ENCODE measurements around the gene MED25. TPM values are rescaled to one million over a fixed set of nuclear protein-coding genes. Genes with fewer than 3 reads are reported as not detected.

MED25 gene
- total RNA-seq, 1 experiment from 2014 or later = 99.6 TPM

DNA sequence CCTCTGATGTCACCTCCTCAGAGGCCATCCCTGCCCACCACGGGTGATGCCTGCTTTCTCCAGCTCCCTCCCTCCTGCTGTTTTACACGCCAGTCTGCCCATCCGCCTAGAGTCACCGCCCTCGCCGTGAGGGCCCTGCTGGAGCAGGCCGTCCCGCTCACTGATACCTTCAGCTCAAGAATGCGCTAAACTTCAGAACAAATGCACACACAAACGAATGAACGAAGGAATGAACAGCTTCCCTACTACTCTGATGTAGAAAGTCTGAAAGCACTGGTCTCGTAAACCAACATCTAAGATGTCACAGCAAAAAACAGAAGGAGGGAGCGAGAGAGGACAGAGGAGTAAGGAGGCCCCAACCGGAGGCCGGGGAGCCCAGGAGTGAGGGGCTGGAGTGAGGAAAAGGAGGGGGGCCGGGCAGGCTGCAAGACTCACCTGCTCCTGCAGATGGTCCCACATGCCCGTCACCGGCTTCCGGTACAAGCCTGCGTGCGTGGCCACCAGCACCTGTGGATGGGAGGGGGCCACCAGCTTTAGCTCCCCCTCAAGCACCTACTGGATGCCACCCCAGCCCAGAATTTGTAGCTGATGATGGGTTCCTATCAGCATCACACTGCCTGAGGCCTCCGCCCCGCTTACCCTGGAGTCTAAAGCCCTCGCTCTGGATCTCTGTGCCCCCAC, 45.3 kb downstream of the MED25 start:
- Histone ChIP-seq H3K79me2 (ENCODE audit: low read depth) (peaks cover 41% of the 10 kb centered on the region), H3K36me3 (ENCODE audit: low read depth) (peaks cover 21% of the 10 kb centered on the region), H2AFZ (no peak overlapping the region), H3K27me3 (ENCODE audit: insufficient read depth, low read depth) (no peaks in the 10 kb centered on the region), H3K4me3 (no peak overlapping the region), H4K20me1 (ENCODE audit: insufficient read depth) (peaks cover 61% of the 10 kb centered on the region), H3K9me3 (ENCODE audit: insufficient read depth, low read depth) (no peaks in the 10 kb centered on the region), H3K27ac (no peak overlapping the region), H3K4me1 (replicated peaks; ENCODE audit: insufficient read depth) (peaks cover 25% of the 10 kb centered on the region), H3F3A (ENCODE audit: insufficient read depth, low read depth) (peaks cover 69% of the 10 kb centered on the region), H3K4me2 (no peak overlapping the region), H3K9me2 (ENCODE audit: insufficient read depth) (no peaks in the 10 kb centered on the region)
- intact Hi-C loops (cut with micrococcal nuclease; ENCODE audit: unreplicated experiment) = no loop called here
- no peak for DNase-seq
- TF ChIP-seq, protein P1, sequence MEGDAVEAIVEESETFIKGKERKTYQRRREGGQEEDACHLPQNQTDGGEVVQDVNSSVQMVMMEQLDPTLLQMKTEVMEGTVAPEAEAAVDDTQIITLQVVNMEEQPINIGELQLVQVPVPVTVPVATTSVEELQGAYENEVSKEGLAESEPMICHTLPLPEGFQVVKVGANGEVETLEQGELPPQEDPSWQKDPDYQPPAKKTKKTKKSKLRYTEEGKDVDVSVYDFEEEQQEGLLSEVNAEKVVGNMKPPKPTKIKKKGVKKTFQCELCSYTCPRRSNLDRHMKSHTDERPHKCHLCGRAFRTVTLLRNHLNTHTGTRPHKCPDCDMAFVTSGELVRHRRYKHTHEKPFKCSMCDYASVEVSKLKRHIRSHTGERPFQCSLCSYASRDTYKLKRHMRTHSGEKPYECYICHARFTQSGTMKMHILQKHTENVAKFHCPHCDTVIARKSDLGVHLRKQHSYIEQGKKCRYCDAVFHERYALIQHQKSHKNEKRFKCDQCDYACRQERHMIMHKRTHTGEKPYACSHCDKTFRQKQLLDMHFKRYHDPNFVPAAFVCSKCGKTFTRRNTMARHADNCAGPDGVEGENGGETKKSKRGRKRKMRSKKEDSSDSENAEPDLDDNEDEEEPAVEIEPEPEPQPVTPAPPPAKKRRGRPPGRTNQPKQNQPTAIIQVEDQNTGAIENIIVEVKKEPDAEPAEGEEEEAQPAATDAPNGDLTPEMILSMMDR (conservative IDR thresholded peaks at IDR 0.05) = no peak
- no peak for TF ChIP-seq EZH2 (IDR thresholded peaks at IDR 0.05; ENCODE audit: low read depth)
- BruUV-seq (replicated peaks) = no TSS peak
- POLR2A ChIA-PET (ENCODE audit: unreplicated experiment) = no interaction called here
- CTCF ChIA-PET = no interaction called here

DNA sequence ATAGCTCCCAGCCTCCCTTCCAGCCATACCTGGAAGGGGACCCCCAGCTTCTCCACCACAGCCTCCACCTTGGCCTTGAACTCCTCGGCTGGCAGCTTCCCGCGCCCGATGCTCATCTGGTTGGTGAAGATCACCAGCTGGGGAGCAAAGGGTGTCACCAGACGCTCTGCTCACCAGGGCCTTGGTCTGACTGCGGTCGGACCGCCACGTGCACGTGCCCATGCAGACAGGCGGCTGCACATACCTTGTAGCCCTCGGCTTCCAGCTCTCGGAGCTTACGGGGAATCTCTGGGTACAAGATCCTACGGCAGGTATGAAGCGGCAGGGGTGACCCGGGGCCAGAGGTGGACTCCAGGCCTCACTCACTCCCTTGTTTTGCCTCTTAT, 45.8 kb downstream of the MED25 start:
- no peak for DNase-seq
- Histone ChIP-seq H3K27ac (no peak overlapping the region), H3K4me2 (no peak overlapping the region), H3K4me1 (replicated peaks; ENCODE audit: insufficient read depth) (peaks cover 29% of the 10 kb centered on the region), H3K27me3 (ENCODE audit: insufficient read depth, low read depth) (no peaks in the 10 kb centered on the region), H4K20me1 (ENCODE audit: insufficient read depth) (peaks cover 56% of the 10 kb centered on the region), H2AFZ (no peak overlapping the region), H3F3A (ENCODE audit: insufficient read depth, low read depth) (peaks cover 69% of the 10 kb centered on the region), H3K9me3 (ENCODE audit: insufficient read depth, low read depth) (no peaks in the 10 kb centered on the region), H3K9me2 (ENCODE audit: insufficient read depth) (no peaks in the 10 kb centered on the region), H3K79me2 (ENCODE audit: low read depth) (peaks cover 41% of the 10 kb centered on the region), H3K36me3 (ENCODE audit: low read depth) (peaks cover 21% of the 10 kb centered on the region), H3K4me3 (no peak overlapping the region)
- TF ChIP-seq EZH2 (IDR thresholded peaks at IDR 0.05; ENCODE audit: low read depth) = no peak
- TF ChIP-seq, protein P1 (conservative IDR thresholded peaks at IDR 0.05) = no peak
- ChIA-PET POLR2A (ENCODE audit: unreplicated experiment) (no interaction called here), CTCF (no interaction called here)
- intact Hi-C loops (cut with micrococcal nuclease; ENCODE audit: unreplicated experiment) = no loop called here
- no TSS peak for BruUV-seq (replicated peaks)

DNA sequence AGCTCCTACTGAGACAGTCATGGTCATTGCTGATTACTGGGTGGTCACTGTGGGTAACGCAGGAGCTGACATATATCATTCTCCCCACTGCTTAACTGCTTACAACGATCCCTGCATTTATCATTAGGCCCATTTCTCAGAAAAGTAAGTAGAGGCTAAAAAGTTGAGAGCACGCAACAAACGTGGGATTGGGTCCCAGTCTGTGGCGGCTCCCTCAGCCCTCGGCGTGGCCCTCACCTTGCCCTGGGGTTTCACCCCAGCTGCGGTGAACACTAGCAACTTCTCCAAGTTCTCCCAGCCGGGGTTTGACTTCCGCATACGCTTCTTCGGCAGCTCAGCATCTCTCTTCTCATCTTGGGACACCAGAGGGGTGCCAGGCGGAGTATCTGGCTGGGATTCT, 46.8 kb downstream of the MED25 start:
- Histone ChIP-seq H3K4me3 (no peak overlapping the region; the same call in 1 of the 2 replicates), H3K9me3 (ENCODE audit: insufficient read depth, low read depth) (no peaks in the 10 kb centered on the region), H3K36me3 (ENCODE audit: low read depth) (peaks cover 14% of the 10 kb centered on the region), H3K4me2 (peak overlapping the region; percentile 93), H3K9me2 (ENCODE audit: insufficient read depth) (no peaks in the 10 kb centered on the region), H2AFZ (no peak overlapping the region), H3K27me3 (ENCODE audit: insufficient read depth, low read depth) (no peaks in the 10 kb centered on the region), H3K4me1 (replicated peaks; ENCODE audit: insufficient read depth) (peaks cover 27% of the 10 kb centered on the region), H3K27ac (no peak overlapping the region), H3F3A (ENCODE audit: insufficient read depth, low read depth) (peaks cover 64% of the 10 kb centered on the region), H3K79me2 (ENCODE audit: low read depth) (peaks cover 41% of the 10 kb centered on the region), H4K20me1 (ENCODE audit: insufficient read depth) (peaks cover 49% of the 10 kb centered on the region)
- BruUV-seq (replicated peaks) = no TSS peak
- CTCF ChIA-PET = no interaction called here
- no peak for DNase-seq
- intact Hi-C loops (cut with micrococcal nuclease; ENCODE audit: unreplicated experiment) = loop anchor here (5.0 kb wide), 1 partner anchor 48 kb away; the partner anchor contains the start of gene MED25
- POLR2A ChIA-PET (ENCODE audit: unreplicated experiment) = interaction anchor here (0.6 kb wide), 1 partner anchor 337 kb away, joined by 5 read pairs; the partner anchor contains the start of gene RCN3
- TF ChIP-seq, protein P1 (conservative IDR thresholded peaks at IDR 0.05) = no peak
- no peak for TF ChIP-seq EZH2 (IDR thresholded peaks at IDR 0.05; ENCODE audit: low read depth)
